ENCODE results near the gene TFR2. TPM values are rescaled to one million over a fixed set of nuclear protein-coding genes. Genes with fewer than 3 reads are reported as not detected.

Gene TFR2
- total and polyA plus RNA-seq, 2 of the 13 experiments (the other 11 are each of a cell fraction or from before 2014, with no cell fraction given): 36.9 to 64.2 TPM

DNA sequence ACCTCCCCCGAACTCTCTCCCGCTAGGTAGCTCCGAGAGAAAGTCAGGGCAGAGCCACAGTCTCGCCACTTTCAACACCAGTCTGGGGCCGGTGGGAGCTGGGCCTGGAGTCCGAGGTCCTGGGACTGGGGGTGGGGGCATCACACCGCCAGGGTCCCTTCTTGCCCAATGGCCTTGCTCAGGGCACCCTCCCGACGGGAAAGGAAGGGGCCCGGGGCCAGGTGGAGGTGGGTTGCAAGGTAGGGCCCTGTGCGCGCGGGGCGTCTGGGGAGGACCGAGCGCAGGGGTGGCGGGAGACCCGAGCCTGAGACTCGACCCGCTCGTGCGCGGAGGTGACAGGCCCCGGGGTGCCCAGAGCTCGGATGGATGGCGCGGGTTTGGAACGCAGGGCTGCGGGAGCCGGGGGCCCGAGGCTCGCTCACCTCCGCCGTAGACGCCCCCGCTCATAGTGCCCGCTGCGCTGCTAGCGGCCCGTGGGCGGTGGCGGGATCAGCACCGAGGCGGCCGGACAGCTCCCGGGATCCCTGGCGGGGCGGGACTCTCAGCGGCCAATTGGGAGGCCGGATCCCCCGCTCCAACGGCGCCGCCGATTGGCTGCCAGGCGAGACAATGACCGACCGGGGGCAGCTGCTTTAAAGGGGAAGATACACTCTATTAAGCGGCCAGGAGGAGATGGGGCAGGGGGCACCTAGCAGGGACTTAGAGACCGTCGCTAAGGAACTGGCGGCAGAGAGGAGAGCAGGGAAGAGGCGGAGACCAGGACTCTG lies 14.7 kb upstream of the TFR2 start, which contains the start of gene ACTL6B (continued):
- TF ChIP-seq TSC22D2 (CRISPR knock-in tag; IDR thresholded peaks at IDR 0.05; ENCODE audit: borderline replicate concordance) (peak; percentile 95; the same call in 1 of the 2 replicates), MEF2D (CRISPR knock-in tag; IDR thresholded peaks at IDR 0.05) (peak; percentile 79), SRSF9 (IDR thresholded peaks at IDR 0.05; ENCODE audit: borderline replicate concordance, insufficient read depth, low read depth, low read length, poor library complexity, severe bottlenecking) (no peak), EZH2 (conservative IDR thresholded peaks at IDR 0.05; ENCODE audit: low read depth, low read length) (no peak), HHEX (CRISPR knock-in tag; IDR thresholded peaks at IDR 0.05) (no peak), HNRNPH1 (optimal IDR thresholded peaks at IDR 0.05; ENCODE audit: low read depth, low read length) (no peak), ZC3H13 (CRISPR knock-in tag; IDR thresholded peaks at IDR 0.05) (peak; percentile 77; the same call in 1 of the 2 replicates), ZFP1 (CRISPR knock-in tag; IDR thresholded peaks at IDR 0.05) (no peak), SSRP1 (CRISPR knock-in tag; IDR thresholded peaks at IDR 0.05) (no peak), MEIS1 (CRISPR knock-in tag; IDR thresholded peaks at IDR 0.05; ENCODE audit: borderline replicate concordance) (no peak), ZNF547 (CRISPR knock-in tag; IDR thresholded peaks at IDR 0.05) (peak; percentile 87), ZNF709 (CRISPR knock-in tag; IDR thresholded peaks at IDR 0.05) (peak; percentile 89), NR2F2 (IDR thresholded peaks at IDR 0.05; ENCODE audit: borderline replicate concordance, low read depth) (no peak), ZNF782 (CRISPR knock-in tag; IDR thresholded peaks at IDR 0.05; ENCODE audit: borderline replicate concordance) (0 out of 2 replicates have a peak, but pooled peaks have one; percentile 65)
- TF ChIP-seq, protein P1, sequence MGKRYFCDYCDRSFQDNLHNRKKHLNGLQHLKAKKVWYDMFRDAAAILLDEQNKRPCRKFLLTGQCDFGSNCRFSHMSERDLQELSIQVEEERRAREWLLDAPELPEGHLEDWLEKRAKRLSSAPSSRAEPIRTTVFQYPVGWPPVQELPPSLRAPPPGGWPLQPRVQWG (CRISPR knock-in tag; IDR thresholded peaks at IDR 0.05; ENCODE audit: borderline replicate concordance, low read depth): no peak
- TF ChIP-seq, protein P2, sequence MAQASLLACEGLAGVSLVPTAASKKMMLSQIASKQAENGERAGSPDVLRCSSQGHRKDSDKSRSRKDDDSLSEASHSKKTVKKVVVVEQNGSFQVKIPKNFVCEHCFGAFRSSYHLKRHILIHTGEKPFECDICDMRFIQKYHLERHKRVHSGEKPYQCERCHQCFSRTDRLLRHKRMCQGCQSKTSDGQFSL (CRISPR knock-in tag; IDR thresholded peaks at IDR 0.05): no peak
- TF ChIP-seq, protein P3, sequence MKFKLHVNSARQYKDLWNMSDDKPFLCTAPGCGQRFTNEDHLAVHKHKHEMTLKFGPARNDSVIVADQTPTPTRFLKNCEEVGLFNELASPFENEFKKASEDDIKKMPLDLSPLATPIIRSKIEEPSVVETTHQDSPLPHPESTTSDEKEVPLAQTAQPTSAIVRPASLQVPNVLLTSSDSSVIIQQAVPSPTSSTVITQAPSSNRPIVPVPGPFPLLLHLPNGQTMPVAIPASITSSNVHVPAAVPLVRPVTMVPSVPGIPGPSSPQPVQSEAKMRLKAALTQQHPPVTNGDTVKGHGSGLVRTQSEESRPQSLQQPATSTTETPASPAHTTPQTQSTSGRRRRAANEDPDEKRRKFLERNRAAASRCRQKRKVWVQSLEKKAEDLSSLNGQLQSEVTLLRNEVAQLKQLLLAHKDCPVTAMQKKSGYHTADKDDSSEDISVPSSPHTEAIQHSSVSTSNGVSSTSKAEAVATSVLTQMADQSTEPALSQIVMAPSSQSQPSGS (CRISPR knock-in tag; IDR thresholded peaks at IDR 0.05): peak; percentile 41; the same call in 1 of the 2 replicates
- TF ChIP-seq, protein P4, sequence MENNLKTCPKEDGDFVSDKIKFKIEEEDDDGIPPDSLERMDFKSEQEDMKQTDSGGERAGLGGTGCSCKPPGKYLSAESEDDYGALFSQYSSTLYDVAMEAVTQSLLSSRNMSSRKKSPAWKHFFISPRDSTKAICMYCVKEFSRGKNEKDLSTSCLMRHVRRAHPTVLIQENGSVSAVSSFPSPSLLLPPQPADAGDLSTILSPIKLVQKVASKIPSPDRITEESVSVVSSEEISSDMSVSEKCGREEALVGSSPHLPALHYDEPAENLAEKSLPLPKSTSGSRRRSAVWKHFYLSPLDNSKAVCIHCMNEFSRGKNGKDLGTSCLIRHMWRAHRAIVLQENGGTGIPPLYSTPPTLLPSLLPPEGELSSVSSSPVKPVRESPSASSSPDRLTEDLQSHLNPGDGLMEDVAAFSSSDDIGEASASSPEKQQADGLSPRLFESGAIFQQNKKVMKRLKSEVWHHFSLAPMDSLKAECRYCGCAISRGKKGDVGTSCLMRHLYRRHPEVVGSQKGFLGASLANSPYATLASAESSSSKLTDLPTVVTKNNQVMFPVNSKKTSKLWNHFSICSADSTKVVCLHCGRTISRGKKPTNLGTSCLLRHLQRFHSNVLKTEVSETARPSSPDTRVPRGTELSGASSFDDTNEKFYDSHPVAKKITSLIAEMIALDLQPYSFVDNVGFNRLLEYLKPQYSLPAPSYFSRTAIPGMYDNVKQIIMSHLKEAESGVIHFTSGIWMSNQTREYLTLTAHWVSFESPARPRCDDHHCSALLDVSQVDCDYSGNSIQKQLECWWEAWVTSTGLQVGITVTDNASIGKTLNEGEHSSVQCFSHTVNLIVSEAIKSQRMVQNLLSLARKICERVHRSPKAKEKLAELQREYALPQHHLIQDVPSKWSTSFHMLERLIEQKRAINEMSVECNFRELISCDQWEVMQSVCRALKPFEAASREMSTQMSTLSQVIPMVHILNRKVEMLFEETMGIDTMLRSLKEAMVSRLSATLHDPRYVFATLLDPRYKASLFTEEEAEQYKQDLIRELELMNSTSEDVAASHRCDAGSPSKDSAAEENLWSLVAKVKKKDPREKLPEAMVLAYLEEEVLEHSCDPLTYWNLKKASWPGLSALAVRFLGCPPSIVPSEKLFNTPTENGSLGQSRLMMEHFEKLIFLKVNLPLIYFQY (CRISPR knock-in tag; IDR thresholded peaks at IDR 0.05; ENCODE audit: borderline replicate concordance): peak; percentile 59; the same call in 1 of the 2 replicates
- TF ChIP-seq, protein P5, sequence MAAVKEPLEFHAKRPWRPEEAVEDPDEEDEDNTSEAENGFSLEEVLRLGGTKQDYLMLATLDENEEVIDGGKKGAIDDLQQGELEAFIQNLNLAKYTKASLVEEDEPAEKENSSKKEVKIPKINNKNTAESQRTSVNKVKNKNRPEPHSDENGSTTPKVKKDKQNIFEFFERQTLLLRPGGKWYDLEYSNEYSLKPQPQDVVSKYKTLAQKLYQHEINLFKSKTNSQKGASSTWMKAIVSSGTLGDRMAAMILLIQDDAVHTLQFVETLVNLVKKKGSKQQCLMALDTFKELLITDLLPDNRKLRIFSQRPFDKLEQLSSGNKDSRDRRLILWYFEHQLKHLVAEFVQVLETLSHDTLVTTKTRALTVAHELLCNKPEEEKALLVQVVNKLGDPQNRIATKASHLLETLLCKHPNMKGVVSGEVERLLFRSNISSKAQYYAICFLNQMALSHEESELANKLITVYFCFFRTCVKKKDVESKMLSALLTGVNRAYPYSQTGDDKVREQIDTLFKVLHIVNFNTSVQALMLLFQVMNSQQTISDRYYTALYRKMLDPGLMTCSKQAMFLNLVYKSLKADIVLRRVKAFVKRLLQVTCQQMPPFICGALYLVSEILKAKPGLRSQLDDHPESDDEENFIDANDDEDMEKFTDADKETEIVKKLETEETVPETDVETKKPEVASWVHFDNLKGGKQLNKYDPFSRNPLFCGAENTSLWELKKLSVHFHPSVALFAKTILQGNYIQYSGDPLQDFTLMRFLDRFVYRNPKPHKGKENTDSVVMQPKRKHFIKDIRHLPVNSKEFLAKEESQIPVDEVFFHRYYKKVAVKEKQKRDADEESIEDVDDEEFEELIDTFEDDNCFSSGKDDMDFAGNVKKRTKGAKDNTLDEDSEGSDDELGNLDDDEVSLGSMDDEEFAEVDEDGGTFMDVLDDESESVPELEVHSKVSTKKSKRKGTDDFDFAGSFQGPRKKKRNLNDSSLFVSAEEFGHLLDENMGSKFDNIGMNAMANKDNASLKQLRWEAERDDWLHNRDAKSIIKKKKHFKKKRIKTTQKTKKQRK (IDR thresholded peaks at IDR 0.05; ENCODE audit: low read length): no peak
